Sigmoid colon (tissue), 4 donors: ENCODE results near the gene ELAVL3.

ENCODE experiments used
- CTCF ChIP-seq, 4 experiments: fragments of 450-650 bp in 3 of 4; fragments of 200-600 bp in 1 of 4; IDR thresholded peaks; one replicate each; pipeline ENCODE4 v1.5.1; 2016 to 2019; ENCODE audit warnings: antibody characterized with exemption in 4 of 4, mild to moderate bottlenecking in 3 of 4, moderate library complexity in 2 of 4
- EP300 ChIP-seq, 4 donors: sonication (generic); formaldehyde crosslinking; IDR thresholded peaks; one replicate each; pipeline ENCODE4 v1.6.1; 2017; ENCODE audit warnings: antibody characterized with exemption in 4 of 4
- POLR2A ChIP-seq, 2 donors: fragments of 450-650 bp; IDR thresholded peaks; one replicate each; pipeline ENCODE4 v1.6.1; 2016; ENCODE audit warnings: antibody characterized with exemption in 2 of 2, mild to moderate bottlenecking in 2 of 2, moderate library complexity in 2 of 2
- POLR2AphosphoS5 ChIP-seq, 4 donors: sonication (generic); formaldehyde crosslinking; IDR thresholded peaks; one replicate each; pipeline ENCODE4 v1.6.1; 2017; ENCODE audit warnings: antibody characterized with exemption in 4 of 4

GRCh38 chr19:11506101-11506555 is 25.3 kb upstream of the ELAVL3 start:
- no peak for TF ChIP-seq CTCF (IDR thresholded peaks at IDR 0.05)
- no peak for TF ChIP-seq POLR2A (IDR thresholded peaks at IDR 0.05)
- no peak for TF ChIP-seq POLR2AphosphoS5 (IDR thresholded peaks at IDR 0.05)
- no peak for TF ChIP-seq EP300 (IDR thresholded peaks at IDR 0.05)
